K562 (cell line): ENCODE results near the gene PCID2. TPM values are rescaled to one million over a fixed set of nuclear protein-coding genes. Genes with fewer than 3 reads are reported as not detected.

Source experiments
- ATAC-seq: fragments of 200-7000 bp; cut with Tn5 transposase; 3 replicates; pipeline ENCODE4 v1.9.1; 2020; ENCODE audit warnings: moderate library complexity
- BruUV-seq: library from RNA; stranded (reverse); fragments of 400-500 nt; replicated peaks from 2 replicates; lab custom pipeline; 2021; lab: Mats Ljungman, UMichigan
- CTCF ChIA-PET: fragments of 300-600 bp; formaldehyde crosslinking; extraction: SDS; loops from one replicate; lab custom pipeline; 2021; ENCODE audit warnings: low intra/inter-chr PET ratio; lab: Yijun Ruan, JAX
- POLR2A ChIA-PET: fragments of 300-600, 350-650 bp; sonication (Branson Sonifier 250); formaldehyde crosslinking; extraction: SDS; loops from one replicate; lab custom pipeline; 2021; ENCODE audit warnings: antibody characterized with exemption, inconsistent platforms; lab: Yijun Ruan, JAX
- DNase-seq, 4 experiments: peaks; one replicate each; pipeline versions ENCODE4 v3.0.0 to v3.0.0-alpha.2; 2011 to 2018; ENCODE audit warnings: low spot score in 3 of 4, mixed read lengths in 3 of 4; ENCODE audit errors: extremely low read depth in 1 of 4
- FAIRE-seq: peaks from 2 replicates; lab custom pipeline; 2011; peaks lifted over from hg19 to GRCh38; lab: Jason Lieb, UNC
- H2AFZ ChIP-seq: 2 replicates; pipeline ENCODE4 v1.6.0; 2011; ENCODE audit warnings: low read depth, low read length, control low read depth, inconsistent platforms
- H3K27ac ChIP-seq: fragments of 200-600 bp; 3 replicates; pipeline ENCODE4 v1.8.0; 2011; ENCODE audit warnings: low read depth, mild to moderate bottlenecking, control low read depth, inconsistent platforms, low read length, moderate library complexity, mixed read lengths; ENCODE audit errors: extremely low read depth
- H3K27me3 ChIP-seq, 2 experiments: fragments of 300-600 bp in 1 of 2; 2 replicates in 1 of 2; 3 replicates in 1 of 2; pipeline versions ENCODE4 v1.6.0 to v1.8.0; 2011; ENCODE audit warnings: inconsistent platforms in 2 of 2, low read length in 2 of 2, mild to moderate bottlenecking in 1 of 2, mixed read lengths in 1 of 2, moderate library complexity in 1 of 2; ENCODE audit not compliant: control insufficient read depth in 2 of 2, insufficient read depth in 2 of 2
- H3K36me3 ChIP-seq: fragments of 300-600 bp; 3 replicates; pipeline ENCODE4 v1.8.0; 2011; ENCODE audit warnings: mild to moderate bottlenecking, low read length, inconsistent platforms; ENCODE audit not compliant: control insufficient read depth, insufficient read depth
- H3K4me1 ChIP-seq, 2 experiments: fragments of 200-600 bp in 1 of 2; replicated peaks in 1 of 2; 2 replicates in 1 of 2; 3 replicates in 1 of 2; pipeline versions ENCODE4 v1.5.1 to v1.8.0; 2011; ENCODE audit warnings: inconsistent platforms in 2 of 2, low read length in 2 of 2, mild to moderate bottlenecking in 1 of 2, mixed read lengths in 1 of 2, moderate library complexity in 1 of 2; ENCODE audit not compliant: control insufficient read depth in 2 of 2, insufficient read depth in 2 of 2
- H3K4me2 ChIP-seq: 2 replicates; pipeline ENCODE4 v1.6.1; 2011; ENCODE audit warnings: low read length, control low read depth, inconsistent platforms, mixed read lengths; ENCODE audit not compliant: insufficient read depth
- H3K4me3 ChIP-seq: fragments of 200-600 bp; sonication (generic), shearing (Covaris generic); 2 replicates; pipeline ENCODE4 v1.5.1; 2016; ENCODE audit warnings: control low read depth, inconsistent platforms
- H3K79me2 ChIP-seq: fragments of 200-600 bp; 3 replicates; pipeline ENCODE4 v1.8.0; 2011; ENCODE audit warnings: low read length, inconsistent platforms; ENCODE audit not compliant: control insufficient read depth, insufficient read depth
- H3K9ac ChIP-seq, 2 experiments: 2 replicates each; pipeline versions ENCODE4 v1.6.0 to v1.6.1; 2011; ENCODE audit warnings: low read depth in 2 of 2, low read length in 2 of 2, control low read depth in 1 of 2, inconsistent platforms in 1 of 2, mild to moderate bottlenecking in 1 of 2, mixed read lengths in 1 of 2; ENCODE audit not compliant: insufficient read depth in 1 of 2
- H3K9me1 ChIP-seq: one replicate; pipeline ENCODE4 v1.6.0; 2011; ENCODE audit warnings: inconsistent platforms, mild to moderate bottlenecking, low read length, moderate library complexity; ENCODE audit not compliant: control insufficient read depth, insufficient read depth
- H3K9me3 ChIP-seq: replicated peaks from 2 replicates; pipeline ENCODE4 v1.5.1; 2011; ENCODE audit warnings: low read depth, low read length, inconsistent platforms; ENCODE audit not compliant: control insufficient read depth, insufficient read depth
- H4K20me1 ChIP-seq: replicated peaks from 2 replicates; pipeline ENCODE4 v1.6.1; 2011; ENCODE audit warnings: low read length, inconsistent platforms, mixed read lengths; ENCODE audit not compliant: control insufficient read depth, insufficient read depth
- ARID1B ChIP-seq: fragments of 450-650 bp; IDR thresholded peaks from 2 replicates; pipeline ENCODE4 v1.6.1; 2016; ENCODE audit warnings: antibody characterized with exemption, mild to moderate bottlenecking, inconsistent platforms
- BRF1 ChIP-seq: IDR thresholded peaks from 3 replicates; pipeline ENCODE4 v1.6.1; 2011; ENCODE audit warnings: borderline replicate concordance, mild to moderate bottlenecking; ENCODE audit not compliant: insufficient read length; ENCODE audit errors: extremely low read depth
- EP300 ChIP-seq: IDR thresholded peaks from 2 replicates; pipeline ENCODE4 v1.6.1; 2012; ENCODE audit warnings: low read length, improper control_type of control experiment
- EP400 ChIP-seq: fragments of 450-650 bp; IDR thresholded peaks from 2 replicates; pipeline ENCODE4 v1.6.1; 2017; ENCODE audit warnings: antibody characterized with exemption, mild to moderate bottlenecking, moderate library complexity
- TCF7 ChIP-seq: sonication (generic); IDR thresholded peaks from 2 replicates; pipeline ENCODE4 v1.6.1; 2016; ENCODE audit warnings: antibody characterized with exemption, borderline replicate concordance
- WGBS: fragments of 100-300 bp; shearing (Covaris generic); methylation state at CpG from one replicate; pipeline ENCODE4 v1.1.6; 2016; ENCODE audit warnings: low coverage, mixed read lengths; ENCODE audit not compliant: insufficient coverage; ENCODE audit errors: missing lambda C conversion rate; 5-methylcytosine and 5-hydroxymethylcytosine counted together
- in situ Hi-C: fragments of 300-500 bp; cut with MboI; formaldehyde crosslinking; loops from 4 replicates; pipeline ENCODE4 v1.15.0; 2018; ENCODE audit warnings: inconsistent platforms, mixed read lengths
- intact Hi-C: fragments of 100-400 bp; cut with micrococcal nuclease; formaldehyde crosslinking; loops from 2 replicates; pipeline ENCODE4 v1.14.2; 2022
- polyA plus RNA-seq, 8 experiments: library from polyadenylated mRNA; depleted of rRNA in 4 of 8; stranded (reverse) in 5 of 8; unstranded in 3 of 8; fragments of >200 nt; fragmentation: Nextera tagmentation in 2 of 8; fragmentation: Illumina TruSeq in 1 of 8; extraction: Ambion mirVana in 2 of 8; extraction: Trizol in 1 of 8; gene quantifications; 2 replicates each; pipeline versions ENCODE4 v1.2.1 to v1.2.3, GENCODE V29; 2011 to 2014; ENCODE audit warnings: inconsistent platforms in 1 of 8, missing spikeins in 1 of 8
- total RNA-seq, 7 experiments: library from RNA; depleted of rRNA in 6 of 7; stranded (reverse); fragments of >200 nt in 6 of 7; fragmentation: Illumina TruSeq in 2 of 7; extraction: Trizol in 2 of 7; gene quantifications; 2 replicates each; pipeline versions ENCODE4 v1.2.1 to v1.2.3, GENCODE V29; 2011 to 2021; ENCODE audit warnings: low replicate concordance in 1 of 7
- TF ChIP-seq, protein P1 (sequence below): fragments of 250-450 bp; sonication (Bioruptor Pico); IDR thresholded peaks from 2 replicates; pipeline ENCODE4 v1.8.0; 2022; ENCODE audit warnings: inconsistent platforms, mild to moderate bottlenecking, moderate library complexity, borderline replicate concordance
- TF ChIP-seq, protein P2 (sequence below): sonication (generic); formaldehyde crosslinking; IDR thresholded peaks from 2 replicates; pipeline ENCODE4 v1.8.0; 2022; ENCODE audit warnings: mild to moderate bottlenecking, missing genetic modification reagents

The PCID2 gene
- total and polyA plus RNA-seq, 9 of the 15 experiments (the other 6 are each of a cell fraction or from before 2014, with no cell fraction given): 39.6 to 117 (median 59.6) TPM

DNA sequence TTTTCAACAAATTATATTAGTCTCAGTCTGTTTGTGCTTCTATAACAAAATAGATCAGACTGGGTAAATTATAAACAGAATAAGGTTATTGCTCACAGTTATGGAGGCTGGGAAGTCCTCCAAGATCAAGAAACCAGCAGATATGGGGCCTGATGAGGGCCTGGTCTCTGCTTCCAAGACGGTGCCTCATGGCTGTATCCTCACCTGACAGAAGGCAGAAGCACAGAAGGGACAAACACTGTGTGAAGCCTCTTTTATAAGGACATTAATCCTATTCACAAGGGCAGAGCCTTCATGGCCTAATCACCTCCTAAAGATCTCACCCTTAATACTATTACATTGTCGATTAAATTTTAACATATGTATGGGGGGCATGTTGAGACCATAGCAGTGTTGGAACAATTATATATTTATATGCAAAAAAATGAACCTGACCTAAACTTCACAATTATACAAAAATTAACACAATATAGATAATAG lies 73.1 kb downstream of the PCID2 start:
- intact Hi-C loops: no loop called here
- CTCF ChIA-PET: no interaction called here
- TF ChIP-seq EP300 (no peak), EP400 (no peak), TCF7 (no peak), BRF1 (no peak), ARID1B (no peak)
- TF ChIP-seq, protein P1, sequence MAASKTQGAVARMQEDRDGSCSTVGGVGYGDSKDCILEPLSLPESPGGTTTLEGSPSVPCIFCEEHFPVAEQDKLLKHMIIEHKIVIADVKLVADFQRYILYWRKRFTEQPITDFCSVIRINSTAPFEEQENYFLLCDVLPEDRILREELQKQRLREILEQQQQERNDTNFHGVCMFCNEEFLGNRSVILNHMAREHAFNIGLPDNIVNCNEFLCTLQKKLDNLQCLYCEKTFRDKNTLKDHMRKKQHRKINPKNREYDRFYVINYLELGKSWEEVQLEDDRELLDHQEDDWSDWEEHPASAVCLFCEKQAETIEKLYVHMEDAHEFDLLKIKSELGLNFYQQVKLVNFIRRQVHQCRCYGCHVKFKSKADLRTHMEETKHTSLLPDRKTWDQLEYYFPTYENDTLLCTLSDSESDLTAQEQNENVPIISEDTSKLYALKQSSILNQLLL: no peak
- TF ChIP-seq, protein P2, sequence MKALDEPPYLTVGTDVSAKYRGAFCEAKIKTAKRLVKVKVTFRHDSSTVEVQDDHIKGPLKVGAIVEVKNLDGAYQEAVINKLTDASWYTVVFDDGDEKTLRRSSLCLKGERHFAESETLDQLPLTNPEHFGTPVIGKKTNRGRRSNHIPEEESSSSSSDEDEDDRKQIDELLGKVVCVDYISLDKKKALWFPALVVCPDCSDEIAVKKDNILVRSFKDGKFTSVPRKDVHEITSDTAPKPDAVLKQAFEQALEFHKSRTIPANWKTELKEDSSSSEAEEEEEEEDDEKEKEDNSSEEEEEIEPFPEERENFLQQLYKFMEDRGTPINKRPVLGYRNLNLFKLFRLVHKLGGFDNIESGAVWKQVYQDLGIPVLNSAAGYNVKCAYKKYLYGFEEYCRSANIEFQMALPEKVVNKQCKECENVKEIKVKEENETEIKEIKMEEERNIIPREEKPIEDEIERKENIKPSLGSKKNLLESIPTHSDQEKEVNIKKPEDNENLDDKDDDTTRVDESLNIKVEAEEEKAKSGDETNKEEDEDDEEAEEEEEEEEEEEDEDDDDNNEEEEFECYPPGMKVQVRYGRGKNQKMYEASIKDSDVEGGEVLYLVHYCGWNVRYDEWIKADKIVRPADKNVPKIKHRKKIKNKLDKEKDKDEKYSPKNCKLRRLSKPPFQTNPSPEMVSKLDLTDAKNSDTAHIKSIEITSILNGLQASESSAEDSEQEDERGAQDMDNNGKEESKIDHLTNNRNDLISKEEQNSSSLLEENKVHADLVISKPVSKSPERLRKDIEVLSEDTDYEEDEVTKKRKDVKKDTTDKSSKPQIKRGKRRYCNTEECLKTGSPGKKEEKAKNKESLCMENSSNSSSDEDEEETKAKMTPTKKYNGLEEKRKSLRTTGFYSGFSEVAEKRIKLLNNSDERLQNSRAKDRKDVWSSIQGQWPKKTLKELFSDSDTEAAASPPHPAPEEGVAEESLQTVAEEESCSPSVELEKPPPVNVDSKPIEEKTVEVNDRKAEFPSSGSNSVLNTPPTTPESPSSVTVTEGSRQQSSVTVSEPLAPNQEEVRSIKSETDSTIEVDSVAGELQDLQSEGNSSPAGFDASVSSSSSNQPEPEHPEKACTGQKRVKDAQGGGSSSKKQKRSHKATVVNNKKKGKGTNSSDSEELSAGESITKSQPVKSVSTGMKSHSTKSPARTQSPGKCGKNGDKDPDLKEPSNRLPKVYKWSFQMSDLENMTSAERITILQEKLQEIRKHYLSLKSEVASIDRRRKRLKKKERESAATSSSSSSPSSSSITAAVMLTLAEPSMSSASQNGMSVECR (CRISPR knock-in tag): no peak
- FAIRE-seq: no peak
- POLR2A ChIA-PET: no interaction called here
- Histone ChIP-seq H4K20me1 (no peaks in the 10 kb centered on the region), H3K27ac (no peak overlapping the region), H3K79me2 (no peaks in the 10 kb centered on the region), H3K4me2 (no peak overlapping the region), H3K9me3 (no peaks in the 10 kb centered on the region), H3K9me1 (no peaks in the 10 kb centered on the region), H3K27me3 (peaks cover 0 to 4% of the 10 kb centered on the region in 2 experiments; a peak in 2 of 5 replicates), H3K9ac (no peak overlapping the region), H3K4me3 (no peak overlapping the region), H3K36me3 (no peaks in the 10 kb centered on the region), H2AFZ (no peak overlapping the region), H3K4me1 (peaks cover 0 to 5% of the 10 kb centered on the region in 2 experiments; a peak in 1 of 5 replicates)
- DNase-seq: no peak
- BruUV-seq: no TSS peak
- ATAC-seq: no peak
- WGBS: 0% methylated on average over 2 of the region's 2 CpGs
- in situ Hi-C loops: no loop called here
